T-helper 22 cell (primary cell): ENCODE measurements around the gene GALNT13.

Source experiments
- DNase-seq: peaks from one replicate; pipeline ENCODE4 v3.0.0-alpha.2; 2020; ENCODE audit warnings: low read depth

Gene GALNT13

DNA sequence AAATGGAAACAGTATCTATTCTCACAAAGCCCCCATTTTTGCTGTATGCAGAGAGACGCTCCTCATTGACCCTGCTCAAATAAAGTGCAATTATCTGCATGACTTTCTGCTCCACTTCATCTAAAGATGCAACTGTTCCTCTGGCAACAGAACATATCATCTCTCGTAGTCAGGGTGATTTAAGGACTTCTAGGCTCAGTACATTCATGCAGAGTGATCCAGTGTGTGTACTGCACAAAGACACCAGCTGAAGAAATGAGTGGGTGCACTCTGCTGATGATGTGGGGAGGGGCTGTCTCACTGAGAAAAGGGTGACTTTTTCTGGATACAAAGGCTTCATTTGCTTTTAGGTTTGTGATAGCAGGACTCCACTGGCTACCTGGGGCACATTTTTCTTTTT is 355.2 kb downstream of the GALNT13 start:
- no peak for DNase-seq

DNA sequence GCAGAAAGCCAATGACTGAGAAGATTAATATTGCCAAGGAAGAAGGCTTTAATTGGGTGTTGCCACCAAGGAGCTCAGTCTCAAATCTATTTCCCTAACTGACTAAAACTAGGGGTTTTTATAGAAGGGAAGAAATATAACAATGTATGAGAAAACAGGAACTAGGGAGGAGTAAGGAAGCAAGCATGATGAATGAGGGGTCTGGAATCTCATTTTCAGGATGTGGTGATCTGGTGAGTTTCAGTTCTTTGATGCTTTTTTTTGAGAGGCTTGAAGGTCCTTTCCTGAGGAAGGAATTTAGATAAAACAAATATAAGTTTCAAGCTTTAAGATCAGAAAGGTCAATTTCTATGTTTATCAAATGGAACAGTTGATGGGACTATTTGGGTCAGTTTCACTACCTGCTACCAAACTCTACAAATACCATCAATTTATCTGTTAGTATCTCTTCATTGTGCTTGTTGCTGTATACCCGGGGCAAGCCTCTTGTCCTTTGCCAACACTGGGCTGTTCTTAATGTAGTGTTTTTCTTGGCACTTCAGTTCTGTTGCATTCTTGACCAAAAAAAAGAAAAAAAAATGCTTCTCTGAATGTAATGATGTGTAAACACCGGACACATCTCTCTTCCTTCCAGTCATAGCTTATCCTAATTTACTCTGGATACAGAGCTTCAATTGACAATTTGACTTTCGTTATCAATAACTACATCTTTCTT is 357.0 kb downstream of the GALNT13 start:
- DNase-seq, result no peak

DNA sequence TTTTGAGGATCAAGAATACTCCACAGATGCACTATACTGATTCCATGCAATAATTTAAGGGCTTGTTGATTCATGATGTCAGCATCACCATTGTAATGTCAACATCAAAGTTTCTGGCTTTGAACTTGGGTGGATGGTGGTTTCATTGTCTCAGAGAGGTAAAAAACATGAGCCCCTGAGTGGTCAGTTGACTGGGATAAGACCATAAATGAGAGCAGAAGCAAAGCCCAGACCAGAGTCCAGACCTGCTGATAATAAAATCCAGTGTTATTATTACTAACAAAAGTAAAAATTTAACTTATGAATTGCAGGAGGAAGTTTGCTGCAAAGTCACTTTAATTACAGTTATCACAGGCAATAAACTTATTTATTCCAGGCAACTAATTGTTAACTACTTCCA is 358.2 kb downstream of the GALNT13 start:
- no peak for DNase-seq

DNA sequence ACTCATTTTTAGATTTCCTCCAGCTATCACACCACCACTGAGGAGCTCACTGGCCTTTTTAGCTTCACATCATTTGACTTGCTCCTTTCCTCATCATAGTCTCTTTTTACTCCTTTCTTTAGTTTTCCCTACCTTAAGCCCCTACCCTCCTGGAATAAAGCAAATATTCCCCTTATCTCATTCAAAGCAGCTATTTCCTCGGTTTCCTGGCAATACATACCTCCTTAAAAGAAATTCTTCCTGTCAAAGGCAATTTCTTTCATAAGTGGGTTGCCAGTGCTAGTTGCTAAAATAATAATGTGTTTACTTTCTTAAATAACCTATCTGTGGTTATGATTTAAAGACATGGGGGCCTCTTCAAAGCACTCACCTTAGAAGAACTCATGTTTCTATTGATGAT is 359.3 kb downstream of the GALNT13 start:
- DNase-seq, result no peak

DNA sequence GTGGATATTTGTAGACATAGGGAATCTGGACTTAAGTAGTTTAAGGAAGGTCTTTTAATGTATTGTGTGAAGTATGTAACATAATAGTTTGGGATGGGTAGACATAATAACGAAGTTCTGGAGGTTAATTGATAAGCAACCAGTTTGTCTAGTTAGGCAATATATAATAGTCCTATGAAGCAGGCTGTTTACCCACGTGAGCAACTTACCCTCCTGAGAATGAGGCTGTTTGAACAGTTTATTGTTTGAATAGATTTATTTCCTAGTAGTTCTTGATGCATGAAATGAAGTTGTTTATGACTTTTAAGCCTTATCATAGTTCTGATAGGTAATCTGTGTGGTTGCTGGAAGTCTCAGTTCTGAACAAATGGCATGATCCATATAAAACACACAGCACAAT is 361.5 kb downstream of the GALNT13 start:
- DNase-seq, result no peak

DNA sequence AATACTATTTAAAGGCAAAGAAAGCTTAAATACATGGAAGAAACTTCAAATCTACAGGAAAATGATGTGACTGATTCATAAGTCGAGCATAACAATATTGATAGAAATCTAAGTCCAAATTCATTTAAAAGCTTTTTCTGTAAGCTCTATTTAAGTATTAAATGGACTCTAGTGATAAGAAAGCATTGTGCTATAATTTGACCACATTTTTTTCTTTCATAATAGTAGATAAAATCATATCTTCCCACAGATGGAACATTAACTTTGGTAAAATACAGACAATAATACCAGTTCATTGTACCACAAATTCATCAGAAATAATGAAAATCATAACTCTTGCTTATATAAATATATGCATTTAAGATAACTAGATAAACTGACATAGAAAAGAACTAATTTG is 366.5 kb downstream of the GALNT13 start:
- no peak for DNase-seq

DNA sequence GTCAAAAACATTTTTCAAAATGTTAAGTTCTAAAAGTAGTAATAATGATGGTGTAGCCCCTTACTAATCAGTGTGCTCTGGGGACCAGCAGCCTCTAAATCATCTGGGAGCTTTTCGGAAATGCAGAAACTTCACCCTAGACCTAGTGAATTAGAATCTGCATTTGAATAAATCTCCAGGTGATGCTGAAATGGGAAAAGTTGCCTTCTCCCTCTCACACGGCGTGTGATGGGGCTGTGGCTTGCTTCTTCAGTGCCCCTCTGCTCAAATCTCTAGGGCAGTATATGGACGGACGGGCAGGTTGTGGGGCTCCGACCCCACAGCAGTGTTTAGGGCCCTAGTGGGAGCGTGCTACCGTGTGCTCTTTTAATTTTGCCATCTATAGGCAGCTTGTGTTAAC is 368.6 kb downstream of the GALNT13 start:
- DNase-seq, result no peak

DNA sequence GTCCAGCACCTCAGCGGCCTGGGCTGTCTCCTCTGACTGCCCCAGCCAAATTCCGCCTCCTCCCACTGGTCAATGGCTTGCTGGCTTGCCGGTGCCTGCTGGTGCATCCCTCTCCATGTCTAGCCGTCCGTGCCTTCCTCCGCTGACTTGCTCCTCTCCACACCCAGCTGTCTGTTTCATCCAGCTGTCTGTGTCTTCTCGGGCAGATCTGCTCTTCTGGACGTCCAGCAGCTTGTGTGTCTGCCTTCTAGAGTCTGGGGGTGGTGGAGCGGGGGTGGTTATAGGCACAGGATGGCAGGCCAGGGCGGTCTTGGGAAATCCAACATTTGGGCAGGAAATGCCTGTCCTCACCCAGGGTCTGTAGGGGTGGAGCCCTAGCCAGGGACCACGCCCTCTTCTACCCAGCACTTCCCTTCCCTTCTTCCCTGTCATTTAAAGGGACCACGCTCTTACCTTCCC is 369.2 kb downstream of the GALNT13 start:
- DNase-seq, result no peak

DNA sequence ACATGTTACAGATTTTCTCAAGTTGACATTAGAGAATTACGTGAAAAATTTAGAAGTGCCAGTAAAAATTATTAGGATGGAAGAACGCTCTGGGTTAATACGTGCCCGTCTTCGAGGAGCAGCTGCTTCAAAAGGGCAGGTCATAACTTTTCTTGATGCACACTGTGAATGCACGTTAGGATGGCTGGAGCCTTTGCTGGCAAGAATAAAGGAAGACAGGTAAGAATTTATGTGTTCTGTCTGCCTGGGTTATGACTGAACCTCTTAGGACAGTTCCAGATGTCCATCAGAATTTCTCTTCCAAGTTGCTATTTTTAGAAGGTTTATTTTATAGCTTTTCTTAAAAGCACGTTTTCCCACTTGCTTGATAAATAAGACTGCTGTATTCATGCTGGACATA is 371.0 kb downstream of the GALNT13 start:
- DNase-seq, result no peak

DNA sequence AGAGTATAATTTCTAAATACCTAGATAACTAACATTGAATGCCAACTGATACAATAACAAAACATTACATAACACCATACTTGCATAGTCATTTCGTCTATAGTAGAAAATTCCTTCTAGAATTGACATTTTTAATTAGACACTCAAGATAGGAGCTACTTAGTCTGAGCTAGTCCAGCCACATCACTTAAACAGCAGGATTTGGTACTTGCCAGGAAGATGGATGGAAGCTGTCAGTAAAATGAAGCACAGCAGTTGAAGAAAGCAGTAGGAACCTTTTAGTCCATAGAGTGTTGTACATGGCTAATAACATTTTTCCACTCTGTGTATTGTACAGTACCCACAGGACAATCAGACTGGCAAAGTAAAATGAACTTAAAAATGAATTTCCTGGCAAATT is 372.0 kb downstream of the GALNT13 start:
- no peak for DNase-seq

DNA sequence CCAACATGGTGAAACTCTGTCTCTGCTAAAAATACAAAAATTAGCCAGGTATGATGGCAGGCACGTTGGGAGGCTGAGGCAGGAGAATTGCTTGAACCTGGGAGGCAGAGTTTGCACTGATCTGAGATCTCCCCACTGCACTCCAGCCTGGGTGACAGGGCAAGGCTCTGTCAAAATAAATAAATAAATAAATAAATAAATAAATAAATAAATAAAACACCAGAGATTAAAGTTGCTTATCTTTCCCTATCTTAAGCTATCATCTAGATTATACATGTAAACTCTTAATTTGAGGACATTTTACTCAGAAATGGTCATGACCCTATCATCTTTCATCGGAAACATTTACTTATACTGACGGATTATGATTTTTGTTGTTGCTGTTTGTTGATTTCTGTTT is 373.2 kb downstream of the GALNT13 start:
- DNase-seq, result no peak

DNA sequence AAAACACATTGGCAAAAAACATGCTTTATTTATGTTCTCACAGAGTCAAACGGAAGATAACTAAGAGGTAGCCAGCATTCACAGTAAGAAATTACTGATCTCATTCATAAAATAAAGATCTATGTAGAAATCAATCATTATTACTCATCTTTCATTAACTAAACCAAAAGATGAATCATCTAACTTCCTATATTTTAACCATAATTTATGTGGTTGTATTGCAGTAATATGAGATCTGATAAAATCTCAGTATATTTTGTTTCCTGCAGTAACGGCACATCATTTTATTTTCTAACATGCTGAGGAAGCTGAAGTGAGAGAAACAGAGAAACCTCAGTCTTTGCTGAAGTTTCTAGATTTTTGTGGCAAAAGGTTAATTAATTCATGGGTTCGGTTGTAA is 375.8 kb downstream of the GALNT13 start:
- DNase-seq, result no peak

DNA sequence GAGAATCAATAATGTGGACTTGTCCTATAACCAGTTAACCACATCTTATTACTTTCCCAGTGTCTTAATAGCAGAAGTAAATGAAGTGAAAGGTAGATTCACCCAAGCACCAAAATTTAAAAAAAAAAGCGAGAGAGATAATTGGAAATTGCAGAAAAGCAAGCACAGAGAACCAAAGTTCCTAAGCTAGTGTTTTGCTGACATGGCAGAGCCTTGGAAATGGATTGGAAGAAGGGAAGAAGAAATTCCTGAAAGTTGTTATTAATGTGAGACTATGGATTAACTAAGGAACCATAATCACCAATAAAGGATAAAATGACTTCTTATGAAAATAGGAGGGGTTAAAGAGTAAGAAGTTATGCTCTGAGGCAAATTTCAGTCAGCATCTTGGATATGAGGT is 384.4 kb downstream of the GALNT13 start:
- DNase-seq, result no peak

DNA sequence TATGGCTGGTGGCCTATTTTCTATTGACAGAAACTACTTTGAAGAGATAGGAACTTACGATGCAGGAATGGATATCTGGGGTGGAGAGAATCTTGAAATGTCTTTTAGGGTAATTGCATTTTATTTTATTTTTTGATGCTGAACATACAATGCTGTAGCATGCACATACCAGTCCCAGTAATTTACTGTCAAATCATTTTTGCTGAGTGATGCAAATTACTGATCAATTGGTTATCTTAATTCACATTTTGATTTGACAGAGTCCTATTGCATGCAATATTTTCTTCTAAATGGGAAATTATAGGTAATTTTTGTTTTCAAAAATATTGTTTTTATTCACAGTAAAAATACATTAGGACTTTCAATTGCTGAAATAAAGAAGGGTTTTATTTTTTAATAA is 387.3 kb downstream of the GALNT13 start:
- DNase-seq, result no peak

DNA sequence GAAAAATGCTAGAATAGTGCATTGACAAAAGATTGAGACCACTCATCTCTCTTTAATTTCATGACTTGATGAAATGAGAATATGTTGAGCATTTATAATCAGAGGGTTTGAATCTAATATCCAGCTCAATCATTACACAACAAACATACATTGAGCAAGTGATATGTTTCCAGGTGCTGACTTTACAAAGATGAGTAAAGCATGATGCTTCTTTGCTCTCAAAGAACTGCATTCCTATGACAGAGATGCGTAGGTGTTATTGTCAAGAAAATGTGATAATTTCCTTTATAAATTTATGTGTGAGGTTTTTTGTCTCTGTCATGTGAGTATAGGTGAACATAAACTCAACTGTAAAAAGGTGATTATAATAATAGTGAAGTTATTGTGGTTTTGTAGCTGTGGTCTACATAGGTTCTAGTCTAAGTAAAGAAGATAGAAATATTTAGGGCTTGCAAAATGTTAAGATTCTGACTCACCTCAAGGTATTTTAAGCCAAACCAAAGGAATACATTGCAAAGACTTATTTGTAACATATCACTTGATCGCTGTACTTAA is 389.8 kb downstream of the GALNT13 start:
- DNase-seq, result no peak

DNA sequence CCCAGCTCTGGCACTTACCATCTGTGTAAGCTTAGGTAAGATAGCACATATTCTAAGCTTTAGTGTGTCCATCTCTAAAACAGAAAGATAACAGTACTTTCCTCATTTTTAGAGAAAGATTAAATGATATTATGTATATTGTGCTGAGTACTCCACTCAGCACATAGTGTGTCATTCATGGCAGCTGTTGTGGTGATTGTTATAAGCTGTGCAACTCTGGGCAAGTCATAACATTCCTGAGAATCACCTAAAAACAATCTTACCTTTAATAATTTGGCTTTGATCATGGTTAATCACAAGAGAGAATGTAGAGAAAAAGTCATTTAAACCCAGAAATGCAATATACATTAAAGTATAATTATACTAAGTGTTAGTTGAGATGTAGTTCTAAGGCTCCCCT is 391.5 kb downstream of the GALNT13 start:
- no peak for DNase-seq

DNA sequence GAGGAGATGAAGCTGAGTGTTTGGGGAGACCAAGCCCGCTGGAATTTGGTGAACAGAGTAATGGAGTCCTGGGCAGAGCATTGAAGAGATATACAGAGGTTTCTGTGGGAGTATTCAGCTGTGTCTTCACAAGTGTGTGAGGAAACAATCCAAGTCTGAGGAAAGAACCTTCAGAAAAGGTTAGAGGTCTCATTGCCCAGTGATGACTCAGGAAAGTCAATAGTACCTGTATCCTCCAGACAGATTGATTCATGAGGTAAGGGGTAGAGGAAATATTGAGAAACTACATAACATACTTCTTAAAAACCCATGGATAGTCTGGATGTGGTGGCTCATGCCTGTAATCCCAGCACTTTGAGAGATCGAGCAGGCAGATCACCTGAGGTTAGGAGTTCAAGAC is 392.3 kb downstream of the GALNT13 start:
- DNase-seq, result no peak

DNA sequence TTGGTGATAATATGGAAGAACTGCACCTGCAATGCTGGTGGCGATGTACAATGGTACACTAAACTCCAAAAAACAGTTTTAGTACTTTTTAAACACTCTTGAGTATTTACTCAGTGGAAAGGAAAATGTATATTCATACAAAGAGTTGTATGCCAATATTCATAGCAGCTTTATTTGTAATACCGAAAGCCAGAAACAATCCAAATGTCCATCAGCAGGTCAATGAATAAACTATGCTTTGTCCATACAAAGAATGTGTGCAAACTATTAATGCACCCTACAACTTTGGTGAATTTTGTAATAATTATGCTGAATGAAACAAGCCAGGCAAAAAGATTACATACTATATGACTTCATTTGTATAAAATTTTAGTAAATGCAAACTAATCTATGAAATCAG is 396.3 kb downstream of the GALNT13 start:
- DNase-seq, result no peak

DNA sequence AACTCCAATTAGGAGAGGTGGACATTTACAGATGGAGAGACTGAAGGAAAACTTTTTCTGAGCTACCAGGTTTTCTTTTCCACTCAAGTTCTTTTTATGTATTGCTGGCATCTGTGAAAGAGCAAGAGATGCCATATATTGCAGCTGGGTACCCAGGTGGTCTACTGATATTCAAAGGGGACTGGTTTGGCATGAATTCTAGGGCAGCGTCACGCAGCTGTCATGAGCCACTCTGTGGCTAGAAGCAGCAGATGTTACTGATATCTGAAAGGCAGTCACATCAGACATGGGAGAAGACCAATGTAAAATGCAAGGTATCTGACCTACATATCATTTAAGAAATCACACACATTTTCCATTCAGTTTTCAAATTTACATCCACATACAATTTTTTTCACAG is 408.8 kb downstream of the GALNT13 start:
- DNase-seq, result no peak

DNA sequence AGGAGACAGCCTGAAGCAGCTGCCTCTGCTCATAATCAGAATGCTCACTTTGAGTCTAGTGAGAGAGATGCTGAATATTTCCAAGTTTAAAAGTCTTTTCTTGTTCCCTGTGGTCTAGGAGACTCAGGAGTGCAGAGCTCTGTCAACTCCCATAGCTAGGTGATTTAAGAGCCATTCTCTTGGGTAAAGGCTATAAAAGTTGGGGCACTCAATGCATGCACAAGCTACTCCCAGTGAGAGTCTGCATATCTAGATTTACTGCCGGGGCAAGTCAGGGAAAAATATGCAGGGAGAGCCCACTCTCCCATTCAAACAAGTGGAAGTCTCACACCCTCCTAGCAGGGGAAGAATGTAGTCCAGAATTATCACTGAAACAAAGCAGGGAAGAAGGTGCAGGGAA is 418.1 kb downstream of the GALNT13 start:
- DNase-seq, result no peak

DNA sequence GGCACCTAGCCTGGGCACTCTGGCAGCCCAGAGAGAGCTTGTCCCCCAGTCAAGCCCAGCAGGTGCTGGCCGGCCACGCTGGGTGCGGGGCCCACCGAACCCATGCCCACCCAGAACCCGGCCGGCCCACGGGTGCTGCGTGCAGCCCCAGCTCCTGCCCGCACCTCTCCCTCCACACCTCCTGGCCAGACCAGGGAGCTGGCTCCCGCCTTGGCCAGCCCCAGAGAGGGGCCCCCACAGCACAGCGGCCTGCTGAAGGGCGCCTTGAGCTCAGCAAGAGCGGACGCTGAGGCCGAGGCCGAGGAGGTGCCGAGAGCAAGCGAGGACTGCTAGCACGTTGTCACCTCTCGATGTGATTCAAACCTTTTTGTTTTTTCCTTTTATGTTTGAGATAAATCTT is 419.8 kb downstream of the GALNT13 start:
- no peak for DNase-seq

DNA sequence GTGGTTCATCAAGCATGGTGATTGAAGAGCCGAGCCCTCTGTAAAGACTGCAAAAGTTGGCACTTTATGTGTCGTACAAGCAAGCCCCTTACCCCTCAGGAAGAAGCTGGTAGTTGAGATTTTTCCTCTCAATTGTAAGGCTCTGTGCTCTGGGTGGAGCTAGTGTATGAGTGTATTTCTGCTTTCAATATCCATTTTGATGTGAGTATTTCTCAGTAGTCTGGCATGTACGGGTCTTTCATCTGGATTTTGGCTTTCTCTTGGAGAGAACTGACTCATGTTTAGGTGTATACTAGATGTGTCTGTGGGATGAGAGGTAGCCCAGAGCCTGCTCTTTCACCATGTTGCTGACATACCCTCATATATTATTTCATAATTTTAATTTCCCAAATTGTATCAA is 420.2 kb downstream of the GALNT13 start:
- no peak for DNase-seq

DNA sequence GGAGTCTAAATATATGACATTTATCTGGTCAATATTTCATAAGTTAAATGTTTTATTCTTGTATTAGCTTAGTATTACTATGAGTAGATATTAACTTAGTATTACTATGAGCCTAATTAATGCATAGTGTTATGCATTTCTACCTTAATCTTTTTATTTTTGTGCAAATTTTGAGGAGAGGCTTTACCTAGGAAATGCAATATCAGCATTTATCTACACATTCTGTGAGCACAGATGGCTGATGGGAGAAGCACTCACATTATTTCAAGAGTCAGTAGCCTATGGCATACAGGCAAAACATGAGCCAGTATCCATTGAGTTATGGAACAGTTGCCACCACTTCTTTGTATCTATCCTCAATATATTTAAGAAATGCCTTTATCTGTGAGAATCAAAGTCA is 422.1 kb downstream of the GALNT13 start:
- DNase-seq, result no peak

DNA sequence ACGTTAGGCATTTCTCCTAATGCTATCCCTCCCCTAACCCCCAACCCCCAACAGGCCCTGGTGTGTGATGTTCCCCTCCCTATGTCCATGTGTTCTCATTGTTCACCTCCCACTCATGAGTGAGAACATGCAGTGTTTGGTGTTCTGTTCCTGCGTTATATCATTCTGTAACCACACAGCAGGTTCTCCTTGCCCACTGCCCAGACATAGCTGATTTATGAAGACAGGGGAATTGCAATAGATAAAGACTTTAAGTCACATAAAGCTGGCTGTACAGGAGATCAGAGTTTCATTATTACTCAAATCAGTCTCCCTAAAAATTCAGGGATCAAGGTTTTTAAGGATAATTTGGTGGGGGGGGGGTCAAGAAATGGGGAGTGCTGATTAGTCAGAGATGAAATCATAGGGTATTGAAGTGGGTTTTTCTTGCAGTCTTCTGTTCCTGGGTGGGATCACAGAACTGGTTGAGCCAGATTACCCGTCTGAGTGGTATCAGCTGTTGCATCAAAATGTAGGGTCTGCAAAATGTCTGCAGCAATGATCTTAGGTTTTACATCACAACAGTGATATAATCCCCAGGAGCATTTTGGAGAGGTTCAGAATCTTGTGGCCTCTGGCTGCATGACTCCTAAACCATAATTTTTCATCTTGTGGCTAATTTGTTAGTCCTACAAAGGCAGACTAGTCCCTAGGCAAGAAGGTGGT is 434.7 kb downstream of the GALNT13 start:
- DNase-seq, result no peak
